Fibroblast of lung (primary cell): Measurements from ENCODE around the gene DRGX. TPM values are rescaled to one million over a fixed set of nuclear protein-coding genes. Genes with fewer than 3 reads are reported as not detected.

Experiments used
- DNase-seq, 2 donors: peaks; one replicate each; pipeline versions ENCODE4 v3.0.0 to v3.0.0-alpha.2; 2010; ENCODE audit warnings: low read depth in 2 of 2
- H2AFZ ChIP-seq: 2 replicates; pipeline ENCODE4 v1.5.1; 2012; ENCODE audit warnings: low read length, control low read depth, inconsistent platforms
- H3K27ac ChIP-seq: 2 replicates; pipeline ENCODE4 v1.5.1; 2011; ENCODE audit warnings: low read length, control low read depth; ENCODE audit not compliant: insufficient read depth
- H3K27me3 ChIP-seq: 2 replicates; pipeline ENCODE4 v1.5.1; 2011; ENCODE audit warnings: mild to moderate bottlenecking, low read length; ENCODE audit not compliant: control insufficient read depth, insufficient read depth
- H3K36me3 ChIP-seq: 2 replicates; pipeline ENCODE4 v1.5.1; 2011; ENCODE audit warnings: low read length; ENCODE audit not compliant: control insufficient read depth, insufficient read depth
- H3K4me1 ChIP-seq: 2 replicates; pipeline ENCODE4 v1.5.1; 2011; ENCODE audit warnings: low read length; ENCODE audit not compliant: control insufficient read depth, insufficient read depth; ENCODE audit errors: extremely low read depth
- H3K4me2 ChIP-seq: 2 replicates; pipeline ENCODE4 v1.5.1; 2011; ENCODE audit warnings: low read length, control low read depth; ENCODE audit not compliant: insufficient read depth; ENCODE audit errors: extremely low read depth
- H3K4me3 ChIP-seq, 4 experiments: fragments of 200-600 bp in 1 of 4; sonication (generic) in 1 of 4; replicated peaks in 1 of 4; 2 replicates each; pipeline ENCODE4 v1.5.1; 2011 to 2016; ENCODE audit warnings: low read length in 4 of 4, low read depth in 3 of 4, mild to moderate bottlenecking in 3 of 4, control low read depth in 2 of 4, inconsistent platforms in 1 of 4, mixed read lengths in 1 of 4; ENCODE audit not compliant: insufficient read depth in 1 of 4; ENCODE audit errors: control extremely low read depth in 1 of 4
- H3K79me2 ChIP-seq: 2 replicates; pipeline ENCODE4 v1.5.1; 2012; ENCODE audit warnings: mild to moderate bottlenecking, low read length, inconsistent platforms; ENCODE audit not compliant: control insufficient read depth, insufficient read depth
- H3K9ac ChIP-seq: 2 replicates; pipeline ENCODE4 v1.5.1; 2011; ENCODE audit warnings: mild to moderate bottlenecking, low read length, control low read depth; ENCODE audit not compliant: insufficient read depth
- H3K9me3 ChIP-seq: 2 replicates; pipeline ENCODE4 v1.5.1; 2012; ENCODE audit warnings: low read depth, low read length; ENCODE audit not compliant: control insufficient read depth, insufficient read depth
- H4K20me1 ChIP-seq: 2 replicates; pipeline ENCODE4 v1.5.1; 2011; ENCODE audit warnings: low read length; ENCODE audit not compliant: control insufficient read depth, insufficient read depth; ENCODE audit errors: extremely low read depth
- EZH2 ChIP-seq: IDR thresholded peaks from 2 replicates; pipeline ENCODE4 v1.5.1; 2012; ENCODE audit warnings: low read length, control low read depth, mild to moderate bottlenecking; ENCODE audit errors: missing control alignments
- polyA plus RNA-seq, 2 donors: library from polyadenylated mRNA; depleted of rRNA in 1 of 2; stranded (reverse) in 1 of 2; unstranded in 1 of 2; fragments of >200 nt; gene quantifications; 2 replicates each; pipeline ENCODE4 v1.2.1, GENCODE V29; 2011 to 2012; ENCODE audit warnings: missing spikeins in 1 of 2
- total RNA-seq: library from RNA; depleted of rRNA; stranded (reverse); fragments of >200 nt; gene quantifications from 2 replicates; pipeline ENCODE4 v1.2.1, GENCODE V29; 2014
- TF ChIP-seq, protein P1 (sequence below), 2 donors: IDR thresholded peaks in 1 of 2; conservative IDR thresholded peaks in 1 of 2; 1 replicate in 1 of 2; 2 replicates in 1 of 2; pipeline ENCODE4 v1.5.1; 2011 to 2012; ENCODE audit warnings: low read length in 2 of 2, control low read depth in 1 of 2, inconsistent platforms in 1 of 2, low read depth in 1 of 2, mild to moderate bottlenecking in 1 of 2

The DRGX gene
- total and polyA plus RNA-seq, 2 donors (not counting 1 experiment from before 2014, with no cell fraction given) = 0.11 TPM; not detected in 1

DNA sequence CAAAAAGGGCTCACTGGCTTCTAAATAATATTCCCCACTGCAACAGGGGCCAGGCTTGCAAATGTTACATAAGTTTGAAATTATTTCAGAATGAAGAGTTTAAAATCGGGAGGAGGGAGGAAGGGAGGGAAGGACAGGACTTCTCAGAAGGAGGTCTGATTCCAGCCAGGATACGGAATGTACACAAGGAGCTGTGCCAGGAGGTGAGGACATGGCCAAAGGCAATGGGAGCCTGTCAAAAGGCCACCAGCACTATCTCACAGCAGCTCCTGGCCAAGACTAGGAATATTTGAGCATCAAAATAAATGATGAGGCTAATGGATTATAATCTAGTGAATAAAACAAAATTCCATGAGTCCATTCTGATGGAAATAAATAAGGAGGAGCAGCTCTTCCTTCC, 18.6 kb upstream of the DRGX start:
- no peaks in the 10 kb centered on the region for H3K4me1 ChIP-seq
- TF ChIP-seq, protein P1, sequence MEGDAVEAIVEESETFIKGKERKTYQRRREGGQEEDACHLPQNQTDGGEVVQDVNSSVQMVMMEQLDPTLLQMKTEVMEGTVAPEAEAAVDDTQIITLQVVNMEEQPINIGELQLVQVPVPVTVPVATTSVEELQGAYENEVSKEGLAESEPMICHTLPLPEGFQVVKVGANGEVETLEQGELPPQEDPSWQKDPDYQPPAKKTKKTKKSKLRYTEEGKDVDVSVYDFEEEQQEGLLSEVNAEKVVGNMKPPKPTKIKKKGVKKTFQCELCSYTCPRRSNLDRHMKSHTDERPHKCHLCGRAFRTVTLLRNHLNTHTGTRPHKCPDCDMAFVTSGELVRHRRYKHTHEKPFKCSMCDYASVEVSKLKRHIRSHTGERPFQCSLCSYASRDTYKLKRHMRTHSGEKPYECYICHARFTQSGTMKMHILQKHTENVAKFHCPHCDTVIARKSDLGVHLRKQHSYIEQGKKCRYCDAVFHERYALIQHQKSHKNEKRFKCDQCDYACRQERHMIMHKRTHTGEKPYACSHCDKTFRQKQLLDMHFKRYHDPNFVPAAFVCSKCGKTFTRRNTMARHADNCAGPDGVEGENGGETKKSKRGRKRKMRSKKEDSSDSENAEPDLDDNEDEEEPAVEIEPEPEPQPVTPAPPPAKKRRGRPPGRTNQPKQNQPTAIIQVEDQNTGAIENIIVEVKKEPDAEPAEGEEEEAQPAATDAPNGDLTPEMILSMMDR (conservative IDR thresholded peaks at IDR 0.05 in 1 of 2, IDR thresholded peaks at IDR 0.05 in 1 of 2; ENCODE audit: low read depth in 1 of 2, low read length in 2 of 2) = no peak
- TF ChIP-seq EZH2 = no peak
- no peaks in the 10 kb centered on the region for H3K36me3 ChIP-seq
- no peak overlapping the region for H3K4me2 ChIP-seq
- DNase-seq = no peak
- no peaks in the 10 kb centered on the region for H4K20me1 ChIP-seq
- no peak overlapping the region for H3K9ac ChIP-seq
- H3K27ac ChIP-seq = no peak overlapping the region
- H3K79me2 ChIP-seq = no peaks in the 10 kb centered on the region
- H3K27me3 ChIP-seq = peaks cover 5% of the 10 kb centered on the region
- no peak overlapping the region for H3K4me3 ChIP-seq
- H2AFZ ChIP-seq = no peak overlapping the region
- H3K9me3 ChIP-seq = no peaks in the 10 kb centered on the region

DNA sequence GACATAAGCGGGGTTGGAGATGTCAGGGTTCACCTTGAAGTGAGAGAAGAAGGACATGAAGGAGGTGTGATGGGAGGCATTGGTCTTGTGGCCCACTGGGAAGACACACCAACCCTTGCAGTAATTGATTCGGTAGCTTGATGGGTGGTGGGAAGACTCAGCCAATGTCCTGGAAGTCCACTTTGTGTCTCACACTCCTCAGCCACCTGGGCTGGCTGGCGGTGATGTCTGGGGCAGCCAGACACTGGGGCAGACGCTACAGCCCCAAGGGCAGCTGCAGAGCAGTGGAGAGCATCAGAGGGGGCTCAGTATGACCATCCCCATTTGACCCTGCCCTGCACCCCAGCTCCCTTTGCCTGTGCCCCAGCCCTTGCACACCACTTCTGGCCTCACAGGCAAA, 16.7 kb upstream of the DRGX start:
- no peak overlapping the region for H3K27ac ChIP-seq
- DNase-seq = no peak
- no peak overlapping the region for H3K9ac ChIP-seq
- H3K4me3 ChIP-seq = no peak overlapping the region
- no peak for TF ChIP-seq EZH2
- TF ChIP-seq, protein P1 (conservative IDR thresholded peaks at IDR 0.05 in 1 of 2, IDR thresholded peaks at IDR 0.05 in 1 of 2; ENCODE audit: low read depth in 1 of 2, low read length in 2 of 2) = no peak
- H3K27me3 ChIP-seq = peaks cover 5% of the 10 kb centered on the region
- H3K4me1 ChIP-seq = no peaks in the 10 kb centered on the region
- H3K4me2 ChIP-seq = no peak overlapping the region
- H4K20me1 ChIP-seq = no peaks in the 10 kb centered on the region
- no peaks in the 10 kb centered on the region for H3K36me3 ChIP-seq
- H3K79me2 ChIP-seq = no peaks in the 10 kb centered on the region
- no peak overlapping the region for H2AFZ ChIP-seq
- H3K9me3 ChIP-seq = no peaks in the 10 kb centered on the region

DNA sequence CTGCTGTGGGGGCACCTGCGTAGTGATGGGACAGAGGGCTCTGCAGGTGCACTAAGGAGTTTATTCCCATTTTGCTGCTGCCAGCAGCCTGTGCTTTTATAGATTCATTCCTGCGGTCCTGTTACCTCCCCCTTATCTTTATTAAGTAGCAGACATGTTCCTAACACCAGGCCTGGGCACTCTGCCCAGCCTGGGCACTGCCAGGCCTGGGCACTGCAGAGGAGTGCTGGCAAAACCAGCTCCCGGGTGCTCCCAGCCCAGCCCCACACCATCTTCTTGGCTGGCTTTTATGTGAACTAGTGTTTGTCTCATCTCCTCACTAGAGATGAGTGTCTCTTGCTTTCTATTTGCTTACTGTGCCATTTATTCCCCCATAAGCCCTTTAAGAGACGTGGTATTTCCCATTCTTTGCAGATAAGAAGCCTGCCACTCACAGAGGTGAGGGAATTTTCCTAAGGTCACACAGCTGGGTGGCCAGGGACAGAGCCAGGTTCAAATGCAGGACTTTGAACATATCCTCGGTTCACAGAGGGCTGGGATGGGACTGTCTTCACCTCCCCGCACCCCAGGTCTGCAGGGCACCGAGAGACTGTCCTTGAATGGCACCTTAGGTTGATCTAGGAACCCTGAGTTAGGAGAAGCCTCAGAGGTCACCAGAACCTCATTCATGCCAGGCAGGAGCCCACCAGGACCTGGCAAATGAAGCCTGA, 14.6 kb upstream of the DRGX start:
- H4K20me1 ChIP-seq = no peaks in the 10 kb centered on the region
- no peak for DNase-seq
- H3K4me2 ChIP-seq = no peak overlapping the region
- H3K27me3 ChIP-seq = peaks cover 5% of the 10 kb centered on the region
- no peak overlapping the region for H3K27ac ChIP-seq
- no peak overlapping the region for H2AFZ ChIP-seq
- TF ChIP-seq EZH2 = no peak
- TF ChIP-seq, protein P1 (conservative IDR thresholded peaks at IDR 0.05 in 1 of 2, IDR thresholded peaks at IDR 0.05 in 1 of 2; ENCODE audit: low read depth in 1 of 2, low read length in 2 of 2) = no peak
- H3K4me1 ChIP-seq = no peaks in the 10 kb centered on the region
- no peak overlapping the region for H3K9ac ChIP-seq
- H3K4me3 ChIP-seq = no peak overlapping the region
- H3K79me2 ChIP-seq = no peaks in the 10 kb centered on the region
- no peaks in the 10 kb centered on the region for H3K9me3 ChIP-seq
- no peaks in the 10 kb centered on the region for H3K36me3 ChIP-seq
